Fibroblast of lung (primary cell): ENCODE data around the gene FHOD3. TPM values are rescaled to one million over a fixed set of nuclear protein-coding genes. Genes with fewer than 3 reads are reported as not detected.

Source experiments
- DNase-seq, 2 donors: peaks; one replicate each; pipeline versions ENCODE4 v3.0.0 to v3.0.0-alpha.2; 2010; ENCODE audit warnings: low read depth in 2 of 2
- H2AFZ ChIP-seq: 2 replicates; pipeline ENCODE4 v1.5.1; 2012; ENCODE audit warnings: low read length, control low read depth, inconsistent platforms
- H3K27ac ChIP-seq: 2 replicates; pipeline ENCODE4 v1.5.1; 2011; ENCODE audit warnings: low read length, control low read depth; ENCODE audit not compliant: insufficient read depth
- H3K27me3 ChIP-seq: 2 replicates; pipeline ENCODE4 v1.5.1; 2011; ENCODE audit warnings: mild to moderate bottlenecking, low read length; ENCODE audit not compliant: control insufficient read depth, insufficient read depth
- H3K36me3 ChIP-seq: 2 replicates; pipeline ENCODE4 v1.5.1; 2011; ENCODE audit warnings: low read length; ENCODE audit not compliant: control insufficient read depth, insufficient read depth
- H3K4me1 ChIP-seq: 2 replicates; pipeline ENCODE4 v1.5.1; 2011; ENCODE audit warnings: low read length; ENCODE audit not compliant: control insufficient read depth, insufficient read depth; ENCODE audit errors: extremely low read depth
- H3K4me2 ChIP-seq: 2 replicates; pipeline ENCODE4 v1.5.1; 2011; ENCODE audit warnings: low read length, control low read depth; ENCODE audit not compliant: insufficient read depth; ENCODE audit errors: extremely low read depth
- H3K4me3 ChIP-seq, 4 experiments: fragments of 200-600 bp in 1 of 4; sonication (generic) in 1 of 4; replicated peaks in 1 of 4; 2 replicates each; pipeline ENCODE4 v1.5.1; 2011 to 2016; ENCODE audit warnings: low read length in 4 of 4, low read depth in 3 of 4, mild to moderate bottlenecking in 3 of 4, control low read depth in 2 of 4, inconsistent platforms in 1 of 4, mixed read lengths in 1 of 4; ENCODE audit not compliant: insufficient read depth in 1 of 4; ENCODE audit errors: control extremely low read depth in 1 of 4
- H3K79me2 ChIP-seq: 2 replicates; pipeline ENCODE4 v1.5.1; 2012; ENCODE audit warnings: mild to moderate bottlenecking, low read length, inconsistent platforms; ENCODE audit not compliant: control insufficient read depth, insufficient read depth
- H3K9ac ChIP-seq: 2 replicates; pipeline ENCODE4 v1.5.1; 2011; ENCODE audit warnings: mild to moderate bottlenecking, low read length, control low read depth; ENCODE audit not compliant: insufficient read depth
- H3K9me3 ChIP-seq: 2 replicates; pipeline ENCODE4 v1.5.1; 2012; ENCODE audit warnings: low read depth, low read length; ENCODE audit not compliant: control insufficient read depth, insufficient read depth
- H4K20me1 ChIP-seq: 2 replicates; pipeline ENCODE4 v1.5.1; 2011; ENCODE audit warnings: low read length; ENCODE audit not compliant: control insufficient read depth, insufficient read depth; ENCODE audit errors: extremely low read depth
- CTCF ChIP-seq, 2 donors: IDR thresholded peaks in 1 of 2; conservative IDR thresholded peaks in 1 of 2; 1 replicate in 1 of 2; 2 replicates in 1 of 2; pipeline ENCODE4 v1.5.1; 2011 to 2012; ENCODE audit warnings: low read length in 2 of 2, control low read depth in 1 of 2, inconsistent platforms in 1 of 2, low read depth in 1 of 2, mild to moderate bottlenecking in 1 of 2
- EZH2 ChIP-seq: IDR thresholded peaks from 2 replicates; pipeline ENCODE4 v1.5.1; 2012; ENCODE audit warnings: low read length, control low read depth, mild to moderate bottlenecking; ENCODE audit errors: missing control alignments
- polyA plus RNA-seq, 2 donors: library from polyadenylated mRNA; depleted of rRNA in 1 of 2; stranded (reverse) in 1 of 2; unstranded in 1 of 2; fragments of >200 nt; gene quantifications; 2 replicates each; pipeline ENCODE4 v1.2.1, GENCODE V29; 2011 to 2012; ENCODE audit warnings: missing spikeins in 1 of 2
- total RNA-seq: library from RNA; depleted of rRNA; stranded (reverse); fragments of >200 nt; gene quantifications from 2 replicates; pipeline ENCODE4 v1.2.1, GENCODE V29; 2014

FHOD3 gene
- total and polyA plus RNA-seq, 2 donors (not counting 1 experiment from before 2014, with no cell fraction given), result 16.1 to 28.2 TPM

- Histone ChIP-seq H3K9ac (no peak overlapping the region), H3K36me3 (no peaks in the 10 kb centered on the region), H3K27ac (no peak overlapping the region), H3K4me3 (no peak overlapping the region), H3K27me3 (no peaks in the 10 kb centered on the region), H3K79me2 (no peaks in the 10 kb centered on the region), H2AFZ (no peak overlapping the region), H4K20me1 (no peaks in the 10 kb centered on the region), H3K4me1 (no peaks in the 10 kb centered on the region), H3K9me3 (no peaks in the 10 kb centered on the region), H3K4me2 (no peak overlapping the region)
- DNase-seq, result no peak
- no peak for TF ChIP-seq EZH2
- TF ChIP-seq CTCF (conservative IDR thresholded peaks at IDR 0.05 in 1 of 2, IDR thresholded peaks at IDR 0.05 in 1 of 2; ENCODE audit: low read depth in 1 of 2, low read length in 2 of 2), result no peak
Observed at GRCh38 chr18:36328385-36328858, 30.9 kb downstream of the FHOD3 start.

GRCh38 chr18:36328916-36329315, 31.4 kb downstream of the FHOD3 start:
- no peaks in the 10 kb centered on the region for H4K20me1 ChIP-seq
- TF ChIP-seq EZH2, result no peak
- no peak for TF ChIP-seq CTCF (conservative IDR thresholded peaks at IDR 0.05 in 1 of 2, IDR thresholded peaks at IDR 0.05 in 1 of 2; ENCODE audit: low read depth in 1 of 2, low read length in 2 of 2)
- H3K27me3 ChIP-seq, result no peaks in the 10 kb centered on the region
- no peaks in the 10 kb centered on the region for H3K4me1 ChIP-seq
- no peak overlapping the region for H3K27ac ChIP-seq
- H2AFZ ChIP-seq, result no peak overlapping the region
- H3K79me2 ChIP-seq, result no peaks in the 10 kb centered on the region
- no peak overlapping the region for H3K4me3 ChIP-seq
- no peak overlapping the region for H3K9ac ChIP-seq
- H3K4me2 ChIP-seq, result no peak overlapping the region
- H3K36me3 ChIP-seq, result no peaks in the 10 kb centered on the region
- no peaks in the 10 kb centered on the region for H3K9me3 ChIP-seq
- no peak for DNase-seq

- TF ChIP-seq EZH2 (no peak), CTCF (conservative IDR thresholded peaks at IDR 0.05 in 1 of 2, IDR thresholded peaks at IDR 0.05 in 1 of 2; ENCODE audit: low read depth in 1 of 2, low read length in 2 of 2) (no peak)
- no peaks in the 10 kb centered on the region for H4K20me1 ChIP-seq
- H3K36me3 ChIP-seq, result no peaks in the 10 kb centered on the region
- no peak overlapping the region for H3K4me3 ChIP-seq
- H3K4me2 ChIP-seq, result no peak overlapping the region
- no peak overlapping the region for H3K27ac ChIP-seq
- H2AFZ ChIP-seq, result no peak overlapping the region
- no peak overlapping the region for H3K9ac ChIP-seq
- no peaks in the 10 kb centered on the region for H3K4me1 ChIP-seq
- no peaks in the 10 kb centered on the region for H3K27me3 ChIP-seq
- H3K79me2 ChIP-seq, result no peaks in the 10 kb centered on the region
- no peak for DNase-seq
- H3K9me3 ChIP-seq, result no peaks in the 10 kb centered on the region
Observed at GRCh38 chr18:36329684-36330434, 32.3 kb downstream of the FHOD3 start.
